Glutamatergic neuron (in vitro differentiated cells): ENCODE data around the gene KCNH1. TPM values are rescaled to one million over a fixed set of nuclear protein-coding genes. Genes with fewer than 3 reads are reported as not detected.

Experiments used
- DNase-seq: peaks from one replicate; pipeline ENCODE4 v3.0.0; 2022
- H3K27ac Mint-ChIP-seq: one replicate; pipeline ENCODE4 v1.8.0; 2020; ENCODE audit warnings: mild to moderate bottlenecking, mixed read lengths, inconsistent platforms; ENCODE audit not compliant: unreplicated experiment
- H3K27me3 Mint-ChIP-seq: one replicate; pipeline ENCODE4 v1.8.0; 2020; ENCODE audit warnings: mild to moderate bottlenecking, moderate library complexity, mixed read lengths, inconsistent platforms; ENCODE audit not compliant: unreplicated experiment
- H3K36me3 Mint-ChIP-seq: one replicate; pipeline ENCODE4 v1.8.0; 2020; ENCODE audit warnings: mild to moderate bottlenecking, mixed read lengths, inconsistent platforms; ENCODE audit not compliant: unreplicated experiment
- H3K4me1 Mint-ChIP-seq: one replicate; pipeline ENCODE4 v1.8.0; 2020; ENCODE audit warnings: mild to moderate bottlenecking, low read depth, mixed read lengths, inconsistent platforms; ENCODE audit not compliant: unreplicated experiment
- H3K4me3 Mint-ChIP-seq: one replicate; pipeline ENCODE4 v1.8.0; 2020; ENCODE audit warnings: mild to moderate bottlenecking, mixed read lengths, inconsistent platforms; ENCODE audit not compliant: unreplicated experiment
- H3K9me3 Mint-ChIP-seq: one replicate; pipeline ENCODE4 v1.8.0; 2020; ENCODE audit warnings: mild to moderate bottlenecking, moderate library complexity, mixed read lengths, inconsistent platforms; ENCODE audit not compliant: unreplicated experiment
- CTCF ChIP-seq: fragments of 200-600 bp; sonication (generic); IDR thresholded peaks from one replicate; pipeline ENCODE4 v1.5.0; 2021; ENCODE audit not compliant: partially characterized antibody, unreplicated experiment
- total RNA-seq: library from RNA; stranded (reverse); fragmentation: NEBNext Ultra II Directional; extraction: Animal tissue kit (Norgen Biotek cat#: 25700); gene quantifications from one replicate; pipeline ENCODE4 v1.2.1, GENCODE V29; 2021; ENCODE audit not compliant: unreplicated experiment

The KCNH1 gene
- total RNA-seq, 1 donor from 2014 or later, result 7.8 TPM

DNA sequence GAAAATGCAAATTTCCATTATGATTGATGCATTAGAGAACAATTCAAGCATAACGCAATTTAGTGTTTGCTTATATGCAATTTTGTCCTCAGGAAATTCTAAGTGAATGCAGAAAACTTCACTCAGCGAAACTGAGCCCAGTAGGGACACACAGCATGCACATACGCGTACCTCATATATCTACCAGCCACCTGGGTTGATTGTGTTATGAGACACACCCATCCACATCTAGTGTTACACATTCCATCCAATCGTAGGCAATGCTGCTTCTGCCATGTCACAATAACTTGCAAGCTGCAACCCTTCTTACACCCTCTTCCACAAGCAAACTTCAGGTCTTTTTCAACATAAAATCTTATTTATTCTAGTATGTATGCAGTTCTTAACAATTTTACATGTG is 492.4 kb downstream of the KCNH1 start:
- no peak overlapping the region for H3K27ac Mint-ChIP-seq
- H3K4me3 Mint-ChIP-seq, result no peak overlapping the region
- no peaks in the 10 kb centered on the region for H3K9me3 Mint-ChIP-seq
- H3K4me1 Mint-ChIP-seq, result no peaks in the 10 kb centered on the region
- no peaks in the 10 kb centered on the region for H3K36me3 Mint-ChIP-seq
- no peak for DNase-seq
- no peaks in the 10 kb centered on the region for H3K27me3 Mint-ChIP-seq
- no peak for TF ChIP-seq CTCF

DNA sequence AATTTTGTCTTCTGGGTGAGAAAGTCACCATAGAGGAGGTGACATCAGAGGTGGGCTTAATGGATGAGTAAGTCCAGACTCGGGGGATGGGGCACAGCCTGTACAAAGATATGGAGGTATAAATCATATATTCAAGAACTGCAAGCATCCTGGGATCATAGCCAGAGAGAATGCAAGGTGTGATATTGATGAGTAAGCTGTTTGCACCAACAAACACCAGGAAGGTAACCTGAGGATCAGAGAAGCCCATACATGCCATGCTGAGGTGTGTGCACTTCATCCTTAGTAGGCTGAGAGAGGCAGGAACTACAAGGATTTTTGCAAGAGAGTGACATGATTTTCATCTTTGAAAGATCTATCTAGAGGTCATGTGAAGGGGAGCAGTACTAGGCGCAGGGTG is 498.8 kb downstream of the KCNH1 start:
- Mint-ChIP-seq H3K36me3 (no peaks in the 10 kb centered on the region), H3K27me3 (no peaks in the 10 kb centered on the region), H3K27ac (no peak overlapping the region), H3K4me1 (peaks cover 2% of the 10 kb centered on the region), H3K9me3 (no peaks in the 10 kb centered on the region), H3K4me3 (no peak overlapping the region)
- TF ChIP-seq CTCF, result no peak
- DNase-seq, result no peak

DNA sequence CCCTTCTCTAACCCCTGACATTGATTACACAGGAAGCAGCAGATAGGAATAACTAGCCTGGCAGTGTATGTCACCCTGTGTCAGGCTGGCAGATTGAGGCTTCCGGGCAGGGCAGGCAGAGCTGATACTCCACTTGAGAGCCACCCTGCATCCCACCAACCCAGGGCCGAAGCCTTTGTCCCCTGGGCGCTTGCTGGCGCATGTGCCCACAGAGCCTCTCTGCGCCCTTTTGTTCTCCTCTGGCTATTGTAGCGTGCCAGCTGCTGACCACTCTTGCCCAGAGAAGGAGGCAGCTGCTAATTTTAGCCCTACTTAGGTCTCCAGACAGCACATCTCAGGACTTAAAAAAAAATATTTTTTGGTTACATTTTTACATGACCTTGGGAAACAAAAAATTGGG is 500.3 kb downstream of the KCNH1 start:
- peaks cover 2% of the 10 kb centered on the region for H3K4me1 Mint-ChIP-seq
- DNase-seq, result no peak
- H3K9me3 Mint-ChIP-seq, result no peaks in the 10 kb centered on the region
- H3K36me3 Mint-ChIP-seq, result no peaks in the 10 kb centered on the region
- H3K27me3 Mint-ChIP-seq, result no peaks in the 10 kb centered on the region
- no peak overlapping the region for H3K27ac Mint-ChIP-seq
- no peak overlapping the region for H3K4me3 Mint-ChIP-seq
- TF ChIP-seq CTCF, result no peak

DNA sequence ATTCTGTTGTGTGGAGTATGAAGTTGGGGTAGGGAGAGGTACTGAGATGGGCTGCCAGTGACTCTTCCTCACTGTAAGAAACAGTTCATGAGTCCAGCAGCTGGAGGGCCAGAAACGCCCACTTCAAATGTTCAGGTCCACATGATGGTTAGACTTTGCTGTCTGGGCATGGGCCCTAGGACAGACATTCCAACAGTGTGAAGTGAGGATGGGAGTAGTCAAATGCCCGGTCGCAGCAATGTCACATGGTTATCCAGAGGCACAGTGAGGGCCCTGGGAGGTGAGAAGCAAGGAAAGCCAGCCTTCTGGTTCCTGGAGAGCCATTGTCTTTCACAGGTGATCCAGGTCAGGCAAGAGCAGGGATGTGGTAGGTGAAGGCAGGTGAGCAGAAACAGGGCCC is 500.8 kb downstream of the KCNH1 start:
- Mint-ChIP-seq H3K4me3 (no peak overlapping the region), H3K27ac (no peak overlapping the region), H3K27me3 (no peaks in the 10 kb centered on the region), H3K9me3 (no peaks in the 10 kb centered on the region), H3K36me3 (no peaks in the 10 kb centered on the region), H3K4me1 (peaks cover 2% of the 10 kb centered on the region)
- DNase-seq, result no peak
- no peak for TF ChIP-seq CTCF

DNA sequence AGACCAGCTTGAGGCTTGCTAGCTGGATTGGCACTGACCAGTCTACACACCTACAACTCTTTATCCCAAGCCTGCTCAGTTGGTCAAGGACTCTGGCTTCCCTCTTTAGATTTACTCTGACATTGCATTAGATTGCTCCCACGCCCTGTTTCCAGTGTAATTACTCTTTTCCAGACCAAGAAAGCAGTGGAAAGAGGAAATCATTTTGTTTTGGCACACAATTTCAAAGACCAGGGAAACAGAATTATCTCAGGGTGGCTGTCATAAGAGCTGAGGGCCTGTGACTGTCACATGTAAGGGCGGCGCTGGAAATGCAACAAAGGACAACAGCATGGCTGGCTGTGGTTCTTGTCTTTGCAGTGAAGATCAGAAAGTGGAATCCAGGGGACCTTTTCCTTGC is 502.5 kb downstream of the KCNH1 start:
- Mint-ChIP-seq H3K27ac (no peak overlapping the region), H3K4me3 (no peak overlapping the region), H3K36me3 (no peaks in the 10 kb centered on the region), H3K9me3 (no peaks in the 10 kb centered on the region), H3K27me3 (no peaks in the 10 kb centered on the region), H3K4me1 (peaks cover 6% of the 10 kb centered on the region)
- no peak for DNase-seq
- TF ChIP-seq CTCF, result no peak
